H1 (cell line): ENCODE measurements around the gene EGFLAM.

Source experiments
- ATF2 ChIP-seq: IDR thresholded peaks from 2 replicates; pipeline ENCODE4 v1.6.1; 2012; ENCODE audit warnings: low read length, inconsistent platforms
- CBX5 ChIP-seq: fragments of 300-800, 300-1000 bp; sonication (generic); IDR thresholded peaks from 2 replicates; pipeline ENCODE4 v1.7.1; 2016; ENCODE audit warnings: antibody characterized with exemption, low read length, low read depth
- CTCF ChIP-seq, 3 experiments: IDR thresholded peaks; 1 replicate in 2 of 3; 2 replicates in 1 of 3; pipeline versions ENCODE4 v1.5.1 to v1.6.1; 2011; ENCODE audit warnings: low read length in 3 of 3, mild to moderate bottlenecking in 3 of 3, inconsistent platforms in 2 of 3, low read depth in 1 of 3, moderate library complexity in 1 of 3; ENCODE audit not compliant: insufficient read depth in 1 of 3; ENCODE audit errors: control extremely low read depth in 1 of 3
- EP300 ChIP-seq, 2 experiments: IDR thresholded peaks; 1 replicate in 1 of 2; 2 replicates in 1 of 2; pipeline ENCODE4 v1.6.1; 2011 to 2012; ENCODE audit warnings: low read depth in 2 of 2, low read length in 2 of 2, mild to moderate bottlenecking in 2 of 2, borderline replicate concordance in 1 of 2, inconsistent platforms in 1 of 2, moderate library complexity in 1 of 2
- PHF8 ChIP-seq: fragments of 200-600 bp; sonication (generic); conservative IDR thresholded peaks from 2 replicates; pipeline ENCODE4 v1.7.1; 2012; ENCODE audit warnings: low read depth, mild to moderate bottlenecking, inconsistent platforms, low read length, moderate library complexity
- POLR2A ChIP-seq, 2 experiments: IDR thresholded peaks; 1 replicate in 1 of 2; 2 replicates in 1 of 2; pipeline ENCODE4 v1.6.1; 2011; ENCODE audit warnings: low read depth in 2 of 2, low read length in 2 of 2, mild to moderate bottlenecking in 2 of 2; ENCODE audit errors: control extremely low read depth in 1 of 2

- TF ChIP-seq ATF2, result no peak
- TF ChIP-seq CTCF (IDR thresholded peaks at IDR 0.05; ENCODE audit: control extremely low read depth in 1 of 3, insufficient read depth in 1 of 3, low read depth in 1 of 3, low read length in 3 of 3), result no peak
- no peak for TF ChIP-seq CBX5
- TF ChIP-seq EP300 (IDR thresholded peaks at IDR 0.05; ENCODE audit: borderline replicate concordance in 1 of 2, low read depth in 2 of 2, low read length in 2 of 2), result no peak
- TF ChIP-seq POLR2A (IDR thresholded peaks at IDR 0.05; ENCODE audit: control extremely low read depth in 1 of 2, low read depth in 2 of 2, low read length in 2 of 2), result no peak
- no peak for TF ChIP-seq PHF8
Measured at GRCh38 chr5:38448568-38449350, 190.4 kb downstream of the EGFLAM start.
